HG03135 (cell line): ENCODE results near the gene PPP1R26.
"Not testable (repeated sequence)": the region's sequence is repeated elsewhere in the genome, so short reads cannot be mapped to it uniquely, and the experiment has no call there.

Experiments
- ATAC-seq: cut with Tn5 transposase; IDR thresholded peaks from one replicate; pipeline ENCODE4 v1.9.1; 2021; ENCODE audit warnings: mild to moderate bottlenecking, moderate library complexity; ENCODE audit not compliant: unreplicated experiment

PPP1R26 gene

GRCh38 chr9:135479469-135480052 is at the start of gene PPP1R26:
Gene PPP1R26, plus strand, starts transcription at chr9:135479782. Its CDS starts 4,729 bp downstream, at chr9:135484511.
- no peak for ATAC-seq

- ATAC-seq, result no peak
These were observed 42.3 kb upstream of the PPP1R26 start for GRCh38 chr9:135437259-135437658.

- ATAC-seq, result not testable (repeated sequence)
These were observed 41.9 kb upstream of the PPP1R26 start for GRCh38 chr9:135437696-135438095.

- not testable (repeated sequence) for ATAC-seq
These were observed 40.9 kb upstream of the PPP1R26 start for GRCh38 chr9:135438581-135439232.

GRCh38 chr9:135439514-135439913 is 40.1 kb upstream of the PPP1R26 start:
- not testable (repeated sequence) for ATAC-seq

- no peak for ATAC-seq
These were observed 39.7 kb upstream of the PPP1R26 start for GRCh38 chr9:135439916-135440315.

GRCh38 chr9:135440620-135441019 is 39.0 kb upstream of the PPP1R26 start:
- no peak for ATAC-seq

GRCh38 chr9:135441105-135442071 is 38.2 kb upstream of the PPP1R26 start:
- ATAC-seq, result not testable (repeated sequence)

- ATAC-seq, result no peak
These were observed 37.5 kb upstream of the PPP1R26 start for GRCh38 chr9:135442075-135442474.

GRCh38 chr9:135443797-135444425 is 35.7 kb upstream of the PPP1R26 start:
- no peak for ATAC-seq

- no peak for ATAC-seq
These were observed 32.5 kb upstream of the PPP1R26 start for GRCh38 chr9:135447126-135447525.

- no peak for ATAC-seq
These were observed 30.9 kb upstream of the PPP1R26 start for GRCh38 chr9:135448663-135449100.

GRCh38 chr9:135449532-135449931 is 30.1 kb upstream of the PPP1R26 start:
- ATAC-seq, result not testable (repeated sequence)

GRCh38 chr9:135450956-135451355 is 28.6 kb upstream of the PPP1R26 start:
- ATAC-seq, result no peak

GRCh38 chr9:135451909-135452308 is 27.7 kb upstream of the PPP1R26 start:
- ATAC-seq, result not testable (repeated sequence)

GRCh38 chr9:135454737-135455136 is 24.8 kb upstream of the PPP1R26 start:
- ATAC-seq, result no peak

- no peak for ATAC-seq
These were observed 24.1 kb upstream of the PPP1R26 start for GRCh38 chr9:135455401-135456030.

- no peak for ATAC-seq
These were observed 23.0 kb upstream of the PPP1R26 start for GRCh38 chr9:135456436-135457104.

GRCh38 chr9:135458478-135458877 is 21.1 kb upstream of the PPP1R26 start:
- ATAC-seq, result not testable (repeated sequence)

GRCh38 chr9:135461936-135462335 is 17.6 kb upstream of the PPP1R26 start:
- no peak for ATAC-seq
